OCI-LY1 (cell line): Measurements from ENCODE around the gene SLC41A2.

Experiments used
- H2AFZ ChIP-seq: fragments of 200-600 bp; sonication (generic), shearing (Covaris generic); 2 replicates; pipeline ENCODE4 v1.6.0; 2014; ENCODE audit warnings: antibody characterized with exemption, mild to moderate bottlenecking, low read length
- H3F3A ChIP-seq: fragments of 200-600 bp; sonication (generic), shearing (Covaris generic); 2 replicates; pipeline ENCODE4 v1.6.0; 2014; ENCODE audit warnings: mild to moderate bottlenecking, antibody characterized with exemption, low read length, moderate library complexity; ENCODE audit not compliant: insufficient read depth
- H3K27ac ChIP-seq: fragments of 200-600 bp; sonication (generic); 2 replicates; pipeline ENCODE4 v1.5.1; 2014; ENCODE audit warnings: low read length, mixed run types, mild to moderate bottlenecking, low read depth; ENCODE audit not compliant: poor library complexity, severe bottlenecking
- H3K27me3 ChIP-seq: fragments of 200-600 bp; sonication (generic); 2 replicates; pipeline ENCODE4 v1.6.0; 2014; ENCODE audit warnings: antibody characterized with exemption, mild to moderate bottlenecking, low read length, moderate library complexity; ENCODE audit not compliant: insufficient read depth
- H3K36me3 ChIP-seq: fragments of 200-600 bp; sonication (generic); 2 replicates; pipeline ENCODE4 v1.6.1; 2014; ENCODE audit warnings: mild to moderate bottlenecking, antibody characterized with exemption, low read length, moderate library complexity, mixed read lengths; ENCODE audit not compliant: insufficient read depth
- H3K4me1 ChIP-seq: fragments of 200-600 bp; sonication (generic); 2 replicates; pipeline ENCODE4 v1.5.1; 2014; ENCODE audit warnings: mild to moderate bottlenecking, low read length, moderate library complexity; ENCODE audit not compliant: insufficient read depth, severe bottlenecking
- H3K4me2 ChIP-seq: fragments of 200-600 bp; sonication (generic), shearing (Covaris generic); 2 replicates; pipeline ENCODE4 v1.6.1; 2014; ENCODE audit warnings: low read length
- H3K4me3 ChIP-seq: fragments of 200-600 bp; sonication (generic); 2 replicates; pipeline ENCODE4 v1.5.1; 2014; ENCODE audit warnings: low read length, low read depth, mild to moderate bottlenecking, mixed read lengths; ENCODE audit not compliant: poor library complexity, severe bottlenecking
- H3K79me2 ChIP-seq: fragments of 200-600 bp; shearing (Covaris generic); 2 replicates; pipeline ENCODE4 v1.6.1; 2016; ENCODE audit warnings: mixed run types, low read length, mixed read lengths; ENCODE audit not compliant: insufficient read depth
- H3K9ac ChIP-seq: fragments of 200-600 bp; sonication (generic), shearing (Covaris generic); 2 replicates; pipeline ENCODE4 v1.6.1; 2014; ENCODE audit warnings: mild to moderate bottlenecking, low read length, mixed read lengths
- H3K9me2 ChIP-seq: fragments of 200-600 bp; sonication (generic), shearing (Covaris generic); 2 replicates; pipeline ENCODE4 v1.6.1; 2014; ENCODE audit warnings: low read depth, mild to moderate bottlenecking, low read length, mixed read lengths
- H3K9me3 ChIP-seq: fragments of 200-600 bp; shearing (Covaris generic); 2 replicates; pipeline ENCODE4 v1.6.1; 2014; ENCODE audit warnings: low read length, mixed read lengths
- H4K20me1 ChIP-seq: fragments of 200-600 bp; sonication (generic), shearing (Covaris generic); 2 replicates; pipeline ENCODE4 v1.6.0; 2016; ENCODE audit warnings: mild to moderate bottlenecking, low read length; ENCODE audit not compliant: insufficient read depth
- EZH2 ChIP-seq: fragments of 200-600 bp; sonication (generic), shearing (Covaris generic); IDR thresholded peaks from 2 replicates; pipeline ENCODE4 v1.8.0; 2017; ENCODE audit warnings: borderline replicate concordance, mixed run types, mild to moderate bottlenecking, antibody characterized with exemption, low read length, moderate library complexity, mixed read lengths
- TF ChIP-seq, protein P1 (sequence below): fragments of 200-600 bp; sonication (generic), shearing (Covaris generic); IDR thresholded peaks from 2 replicates; pipeline ENCODE4 v1.5.1; 2017; ENCODE audit warnings: mild to moderate bottlenecking, antibody characterized with exemption, low read length, moderate library complexity, mixed read lengths

Gene SLC41A2

DNA sequence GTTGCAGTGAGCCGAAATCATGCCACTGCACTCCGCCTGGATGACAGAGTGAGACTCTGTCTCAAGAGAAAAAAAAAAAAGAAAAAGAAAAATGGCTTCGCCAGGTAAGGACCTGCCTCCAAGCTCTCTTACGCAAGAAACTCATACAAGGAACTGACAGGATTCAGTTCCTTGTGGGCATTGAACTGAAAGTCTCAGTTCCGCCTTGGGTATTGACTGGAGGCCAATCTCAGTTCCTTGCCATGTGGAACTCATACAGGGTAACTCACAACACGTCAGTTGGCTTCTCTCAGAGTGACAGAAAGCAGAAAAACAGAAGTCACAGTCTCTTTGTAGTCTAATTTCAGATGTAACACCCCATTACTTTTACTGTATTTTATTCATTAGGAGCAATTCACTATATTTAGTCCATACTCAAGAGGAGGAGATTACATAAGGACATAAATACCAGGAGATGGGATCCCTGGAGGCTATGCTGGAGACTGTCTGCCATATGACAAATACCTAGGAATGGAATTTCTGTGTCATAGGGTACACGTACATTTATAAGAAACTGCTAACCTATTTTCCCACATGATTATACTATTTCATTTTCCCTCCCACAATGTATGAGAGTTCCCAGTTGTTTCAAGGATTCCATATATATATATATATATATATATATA lies 16.7 kb upstream of the SLC41A2 start:
- no peak overlapping the region for H3K27ac ChIP-seq
- no peak overlapping the region for H2AFZ ChIP-seq

DNA sequence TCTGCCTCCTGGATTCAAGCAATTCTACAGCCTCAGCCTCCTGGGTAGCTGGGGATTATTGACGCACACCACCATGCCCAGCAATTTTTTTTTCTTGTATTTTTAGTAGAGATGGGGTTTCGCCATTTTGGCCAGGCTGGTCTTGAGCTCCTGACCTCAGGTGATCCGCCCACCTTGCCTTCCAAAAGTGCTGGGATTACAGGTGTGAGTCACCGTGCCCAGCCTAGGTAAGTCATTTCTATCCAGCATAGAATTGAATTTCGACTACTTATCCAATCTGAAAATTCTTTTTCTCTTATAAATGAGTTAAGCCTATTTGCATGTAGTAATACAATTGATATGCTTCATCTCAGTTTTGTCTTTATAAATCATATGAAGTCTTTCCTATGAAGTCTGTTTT lies 15.2 kb upstream of the SLC41A2 start:
- Histone ChIP-seq H3K9me2 (no peaks in the 10 kb centered on the region), H3K36me3 (no peaks in the 10 kb centered on the region), H4K20me1 (no peaks in the 10 kb centered on the region), H3F3A (no peaks in the 10 kb centered on the region), H3K27me3 (no peaks in the 10 kb centered on the region), H3K9me3 (no peaks in the 10 kb centered on the region), H3K4me3 (no peak overlapping the region), H3K27ac (no peak overlapping the region), H2AFZ (no peak overlapping the region), H3K4me2 (no peak overlapping the region), H3K4me1 (peaks cover 7% of the 10 kb centered on the region), H3K9ac (no peak overlapping the region), H3K79me2 (no peaks in the 10 kb centered on the region)
- TF ChIP-seq, protein P1, sequence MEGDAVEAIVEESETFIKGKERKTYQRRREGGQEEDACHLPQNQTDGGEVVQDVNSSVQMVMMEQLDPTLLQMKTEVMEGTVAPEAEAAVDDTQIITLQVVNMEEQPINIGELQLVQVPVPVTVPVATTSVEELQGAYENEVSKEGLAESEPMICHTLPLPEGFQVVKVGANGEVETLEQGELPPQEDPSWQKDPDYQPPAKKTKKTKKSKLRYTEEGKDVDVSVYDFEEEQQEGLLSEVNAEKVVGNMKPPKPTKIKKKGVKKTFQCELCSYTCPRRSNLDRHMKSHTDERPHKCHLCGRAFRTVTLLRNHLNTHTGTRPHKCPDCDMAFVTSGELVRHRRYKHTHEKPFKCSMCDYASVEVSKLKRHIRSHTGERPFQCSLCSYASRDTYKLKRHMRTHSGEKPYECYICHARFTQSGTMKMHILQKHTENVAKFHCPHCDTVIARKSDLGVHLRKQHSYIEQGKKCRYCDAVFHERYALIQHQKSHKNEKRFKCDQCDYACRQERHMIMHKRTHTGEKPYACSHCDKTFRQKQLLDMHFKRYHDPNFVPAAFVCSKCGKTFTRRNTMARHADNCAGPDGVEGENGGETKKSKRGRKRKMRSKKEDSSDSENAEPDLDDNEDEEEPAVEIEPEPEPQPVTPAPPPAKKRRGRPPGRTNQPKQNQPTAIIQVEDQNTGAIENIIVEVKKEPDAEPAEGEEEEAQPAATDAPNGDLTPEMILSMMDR = no peak
- TF ChIP-seq EZH2 = no peak

More for the DNA sequence above, 16.7 kb upstream of the SLC41A2 start:
- Histone ChIP-seq H3K9me2 (no peaks in the 10 kb centered on the region), H3K27me3 (no peaks in the 10 kb centered on the region), H3K9ac (no peak overlapping the region), H3K4me1 (peaks cover 7% of the 10 kb centered on the region), H3K79me2 (no peaks in the 10 kb centered on the region), H3K4me3 (no peak overlapping the region), H3K36me3 (no peaks in the 10 kb centered on the region; the same call in 1 of the 2 replicates), H3F3A (no peaks in the 10 kb centered on the region), H3K9me3 (no peaks in the 10 kb centered on the region), H4K20me1 (no peaks in the 10 kb centered on the region), H3K4me2 (no peak overlapping the region)
- TF ChIP-seq EZH2 = no peak
- TF ChIP-seq, protein P1 = no peak

DNA sequence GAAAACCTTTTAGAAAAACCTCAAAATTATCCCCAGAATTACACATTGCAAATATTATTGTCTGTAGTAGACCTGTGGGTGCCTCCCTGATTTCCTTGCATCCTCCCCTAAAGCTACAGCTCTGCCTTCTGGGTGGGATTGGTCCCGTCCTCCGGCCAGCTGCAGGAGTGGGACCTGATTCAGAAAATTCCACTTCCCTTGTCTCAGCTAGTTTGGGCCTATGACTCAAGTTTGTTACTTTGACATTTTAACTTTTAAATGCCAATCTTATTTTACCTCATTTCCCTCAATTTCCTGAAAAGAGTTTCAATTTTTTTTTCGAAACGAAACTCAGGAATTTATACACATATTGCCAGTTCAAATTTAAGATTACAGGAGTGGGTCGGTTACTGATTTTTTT lies 13.2 kb upstream of the SLC41A2 start:
- H3K4me1 ChIP-seq = peaks cover 7% of the 10 kb centered on the region
- no peak overlapping the region for H3K4me2 ChIP-seq
- no peaks in the 10 kb centered on the region for H3K79me2 ChIP-seq
- H3K9ac ChIP-seq = no peak overlapping the region
- H2AFZ ChIP-seq = no peak overlapping the region
- no peaks in the 10 kb centered on the region for H3K9me2 ChIP-seq
- no peaks in the 10 kb centered on the region for H3K9me3 ChIP-seq
- TF ChIP-seq, protein P1 = no peak
- no peak for TF ChIP-seq EZH2
- H3K4me3 ChIP-seq = no peak overlapping the region
- no peaks in the 10 kb centered on the region for H3F3A ChIP-seq
- no peaks in the 10 kb centered on the region for H4K20me1 ChIP-seq
- no peaks in the 10 kb centered on the region for H3K36me3 ChIP-seq
- no peaks in the 10 kb centered on the region for H3K27me3 ChIP-seq
- H3K27ac ChIP-seq = no peak overlapping the region
